Neuronal stem cell (in vitro differentiated cells): ENCODE results near the gene BAZ1B.
A peak's percentile ranks its signal among the peaks of the same experiment; 100 is the strongest.
"Not testable (repeated sequence)": the region's sequence is repeated elsewhere in the genome, so short reads cannot be mapped to it uniquely, and the experiment has no call there.

Experiments
- DNase-seq: peaks from one replicate; pipeline ENCODE4 v3.0.0-alpha.2; 2013; ENCODE audit warnings: low spot score
- H2AFZ ChIP-seq: one replicate; pipeline ENCODE4 v1.6.1; 2013; ENCODE audit warnings: mild to moderate bottlenecking, low read length, inconsistent platforms
- H2AK5ac ChIP-seq: 2 replicates; pipeline ENCODE4 v1.6.1; 2013; ENCODE audit warnings: low read depth, mild to moderate bottlenecking, inconsistent platforms, low read length, moderate library complexity, mixed read lengths
- H2BK120ac ChIP-seq: 2 replicates; pipeline ENCODE4 v1.6.1; 2013; ENCODE audit warnings: low read depth, mild to moderate bottlenecking, inconsistent platforms, low read length, moderate library complexity, mixed read lengths
- H2BK12ac ChIP-seq: one replicate; pipeline ENCODE4 v1.6.1; 2013; ENCODE audit warnings: low read length, inconsistent platforms
- H2BK15ac ChIP-seq: 2 replicates; pipeline ENCODE4 v1.6.1; 2013; ENCODE audit warnings: mild to moderate bottlenecking, low read length, inconsistent platforms, mixed read lengths
- H2BK5ac ChIP-seq: one replicate; pipeline ENCODE4 v1.6.1; 2013; ENCODE audit warnings: inconsistent platforms, mild to moderate bottlenecking, low read length, moderate library complexity
- H3K14ac ChIP-seq: one replicate; pipeline ENCODE4 v1.6.1; 2013; ENCODE audit warnings: low read length, inconsistent platforms
- H3K18ac ChIP-seq: 2 replicates; pipeline ENCODE4 v1.6.1; 2013; ENCODE audit warnings: low read length, inconsistent platforms
- H3K23ac ChIP-seq: 2 replicates; pipeline ENCODE4 v1.6.1; 2013; ENCODE audit warnings: low read depth, mild to moderate bottlenecking, mixed read lengths, low read length, inconsistent platforms; ENCODE audit not compliant: poor library complexity
- H3K27ac ChIP-seq: replicated peaks from 3 replicates; pipeline ENCODE4 v1.5.1; 2013; ENCODE audit warnings: low read length, inconsistent platforms
- H3K27me3 ChIP-seq, 3 experiments: 2 replicates each; pipeline ENCODE4 v1.6.1; 2013; ENCODE audit warnings: low read length in 3 of 3, mild to moderate bottlenecking in 2 of 3, inconsistent platforms in 1 of 3, low read depth in 1 of 3, mixed read lengths in 1 of 3, moderate library complexity in 1 of 3; ENCODE audit not compliant: control insufficient read depth in 3 of 3, insufficient read depth in 3 of 3
- H3K36me3 ChIP-seq, 2 donors: replicated peaks in 1 of 2; 2 replicates each; pipeline ENCODE4 v1.6.1; 2013; ENCODE audit warnings: low read length in 2 of 2; ENCODE audit not compliant: control insufficient read depth in 2 of 2, insufficient read depth in 2 of 2
- H3K4ac ChIP-seq: 2 replicates; pipeline ENCODE4 v1.6.1; 2013; ENCODE audit warnings: inconsistent platforms, mild to moderate bottlenecking, low read length, moderate library complexity
- H3K4me1 ChIP-seq, 2 donors: 1 replicate in 1 of 2; 2 replicates in 1 of 2; pipeline ENCODE4 v1.6.1; 2013; ENCODE audit warnings: low read length in 2 of 2, low read depth in 1 of 2; ENCODE audit not compliant: control insufficient read depth in 2 of 2, insufficient read depth in 1 of 2
- H3K4me2 ChIP-seq: one replicate; pipeline ENCODE4 v1.6.1; 2013; ENCODE audit warnings: mild to moderate bottlenecking, low read length, inconsistent platforms; ENCODE audit not compliant: insufficient read depth, poor library complexity, severe bottlenecking
- H3K4me3 ChIP-seq, 2 donors: 2 replicates each; pipeline ENCODE4 v1.5.1; 2013; ENCODE audit warnings: low read length in 2 of 2, mild to moderate bottlenecking in 2 of 2, inconsistent platforms in 1 of 2, moderate library complexity in 1 of 2
- H3K79me1 ChIP-seq: one replicate; pipeline ENCODE4 v1.6.1; 2013; ENCODE audit warnings: low read depth, mild to moderate bottlenecking, inconsistent platforms, low read length, moderate library complexity
- H3K9ac ChIP-seq: one replicate; pipeline ENCODE4 v1.6.1; 2013; ENCODE audit warnings: mild to moderate bottlenecking, low read depth, low read length, inconsistent platforms; ENCODE audit not compliant: poor library complexity
- H3K9me3 ChIP-seq, 2 donors: replicated peaks in 1 of 2; 2 replicates each; pipeline versions ENCODE3 to v1.6.1; 2013; ENCODE audit warnings: low read length in 2 of 2, mild to moderate bottlenecking in 2 of 2, inconsistent platforms in 1 of 2, low read depth in 1 of 2, mixed read lengths in 1 of 2, moderate library complexity in 1 of 2; ENCODE audit not compliant: control insufficient read depth in 2 of 2, insufficient read depth in 1 of 2
- H4K8ac ChIP-seq: one replicate; pipeline ENCODE4 v1.6.1; 2013; ENCODE audit warnings: low read depth, mild to moderate bottlenecking, inconsistent platforms, low read length, moderate library complexity
- H4K91ac ChIP-seq: one replicate; pipeline ENCODE4 v1.6.1; 2013; ENCODE audit warnings: low read length, low read depth, mild to moderate bottlenecking, inconsistent platforms; ENCODE audit not compliant: poor library complexity
- WGBS, 2 donors: extraction: QIAGEN DNeasy Blood & Tissue Kit; methylation state at CpG; one replicate each; pipeline ENCODE4 v1.1.7; 2013; ENCODE audit warnings: missing lambda C conversion rate in 2 of 2, mixed read lengths in 1 of 2; ENCODE audit not compliant: insufficient read length in 2 of 2, insufficient replicate concordance in 1 of 2; ENCODE audit errors: extremely low coverage in 2 of 2; 5-methylcytosine and 5-hydroxymethylcytosine counted together

The BAZ1B gene

DNA sequence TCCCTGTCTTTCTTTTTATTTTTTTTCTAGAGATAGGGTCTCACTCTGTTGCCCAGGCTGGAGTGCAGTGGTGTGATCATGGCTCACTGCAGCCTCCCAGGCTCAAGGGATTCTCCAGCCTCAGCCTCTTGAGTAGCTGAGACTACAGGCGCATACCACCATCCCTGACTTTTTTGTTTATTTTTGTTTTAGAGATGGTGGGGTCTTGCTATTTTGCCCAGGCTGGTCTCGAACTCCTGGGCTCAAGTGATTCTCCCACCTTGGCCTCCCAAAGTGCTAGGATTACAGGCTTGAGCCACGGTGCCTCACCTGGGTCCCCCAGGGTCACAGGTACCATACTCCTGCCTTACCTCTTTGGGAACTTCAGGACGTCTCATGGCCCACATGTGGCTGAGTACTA is 91.6 kb downstream of the BAZ1B start:
- not testable (repeated sequence) for H3K4ac ChIP-seq, H3K23ac ChIP-seq, H3K36me3 ChIP-seq, H3K79me1 ChIP-seq, H2AFZ ChIP-seq, DNase-seq, H3K9ac ChIP-seq, H3K14ac ChIP-seq, H3K4me2 ChIP-seq, H4K8ac ChIP-seq
- peaks cover 5 to 11% of the 10 kb centered on the region in 2 donors for H3K9me3 ChIP-seq
- peak overlapping the region; percentile 91 for H3K18ac ChIP-seq
- H3K27ac ChIP-seq = peak overlapping the region; percentile 33
- peak overlapping the region; percentile 98 for H2BK12ac ChIP-seq
- H2AK5ac ChIP-seq = peak overlapping the region; percentile 44
- H2BK15ac ChIP-seq = peak overlapping the region; percentile 91
- H3K4me1 ChIP-seq = peaks cover 23 to 29% of the 10 kb centered on the region in 2 donors
- peak overlapping the region; percentile 40 for H2BK5ac ChIP-seq
- peaks cover 0 to 12% (median 0%) of the 10 kb centered on the region in 3 experiments for H3K27me3 ChIP-seq
- no CpG with 5 or more reads among the region's 4 CpGs for WGBS, 2 donors
- peak overlapping the region; percentile 32 for H2BK120ac ChIP-seq
- peak overlapping the region; percentile 85 for H4K91ac ChIP-seq
- H3K4me3 ChIP-seq = peak overlapping the region in 1 of 2 donors; percentile 7

DNA sequence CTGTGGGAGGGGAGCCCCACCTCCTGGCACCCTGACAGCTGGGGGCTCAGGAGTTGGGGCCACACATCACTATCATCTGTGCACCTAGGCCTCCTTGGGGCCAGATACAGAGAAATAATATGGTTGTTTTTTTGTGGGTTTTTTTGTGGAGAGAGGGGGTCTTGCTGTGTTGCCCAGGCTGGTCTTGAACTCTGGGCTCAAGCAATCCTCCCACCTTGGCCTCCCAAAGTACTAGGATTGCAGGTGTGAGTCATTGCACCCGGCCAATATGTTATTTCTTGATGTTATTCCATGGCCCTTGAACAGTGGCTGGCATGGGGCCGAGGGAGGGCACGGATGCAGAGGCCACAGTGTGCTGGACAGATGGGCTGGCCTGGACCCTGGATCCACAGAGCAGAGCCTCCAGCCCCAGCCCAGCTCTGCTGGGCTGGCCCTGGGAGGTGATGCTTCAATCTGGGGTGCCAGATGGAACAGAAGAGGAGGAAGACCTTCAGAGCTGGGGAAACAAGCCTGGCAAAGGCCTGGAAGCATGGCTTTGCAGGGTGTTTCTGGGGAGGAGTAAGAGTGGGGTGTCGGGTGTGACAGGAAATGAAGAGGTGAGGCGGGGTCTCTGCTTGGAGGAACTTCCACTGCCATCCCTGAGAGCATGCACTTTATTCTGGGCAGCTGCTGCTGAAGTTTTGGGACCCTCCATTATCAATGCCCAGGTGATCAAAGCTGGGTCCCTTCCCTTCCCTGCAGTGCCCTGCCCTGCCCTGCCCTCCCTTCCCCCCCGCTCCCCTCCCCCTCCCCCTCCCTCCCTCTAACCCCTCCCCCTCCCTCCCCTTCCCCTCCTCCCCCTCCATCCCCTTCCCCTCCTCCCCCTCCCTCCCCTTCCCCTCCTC is 92.2 kb downstream of the BAZ1B start:
- peak overlapping the region; percentile 6 for H2AK5ac ChIP-seq
- no peak overlapping the region for H3K4me3 ChIP-seq
- H3K79me1 ChIP-seq = no peaks in the 10 kb centered on the region
- H3K23ac ChIP-seq = no peak overlapping the region
- H2BK120ac ChIP-seq = no peak overlapping the region
- no peak overlapping the region for H4K91ac ChIP-seq
- WGBS, 2 donors = no CpG with 5 or more reads among the region's 6 CpGs
- no peak overlapping the region for H3K14ac ChIP-seq
- peak overlapping the region; percentile 58 for H3K4me2 ChIP-seq
- H3K9ac ChIP-seq = no peak overlapping the region
- H3K18ac ChIP-seq = peak overlapping the region; percentile 96
- H4K8ac ChIP-seq = no peak overlapping the region
- H3K27ac ChIP-seq = peak overlapping the region; percentile 29
- H2BK12ac ChIP-seq = peak overlapping the region; percentile 86
- H2BK5ac ChIP-seq = peak overlapping the region; percentile 93
- no peak overlapping the region for H3K4ac ChIP-seq
- DNase-seq = no peak
- H2BK15ac ChIP-seq = peak overlapping the region; percentile 35
- H3K36me3 ChIP-seq = no peaks in the 10 kb centered on the region
- peaks cover 0 to 9% (median 0%) of the 10 kb centered on the region in 3 experiments for H3K27me3 ChIP-seq
- H3K9me3 ChIP-seq = peaks cover 3 to 9% of the 10 kb centered on the region in 2 donors
- H2AFZ ChIP-seq = peak overlapping the region; percentile 40
- peaks cover 23 to 28% of the 10 kb centered on the region in 2 donors for H3K4me1 ChIP-seq

DNA sequence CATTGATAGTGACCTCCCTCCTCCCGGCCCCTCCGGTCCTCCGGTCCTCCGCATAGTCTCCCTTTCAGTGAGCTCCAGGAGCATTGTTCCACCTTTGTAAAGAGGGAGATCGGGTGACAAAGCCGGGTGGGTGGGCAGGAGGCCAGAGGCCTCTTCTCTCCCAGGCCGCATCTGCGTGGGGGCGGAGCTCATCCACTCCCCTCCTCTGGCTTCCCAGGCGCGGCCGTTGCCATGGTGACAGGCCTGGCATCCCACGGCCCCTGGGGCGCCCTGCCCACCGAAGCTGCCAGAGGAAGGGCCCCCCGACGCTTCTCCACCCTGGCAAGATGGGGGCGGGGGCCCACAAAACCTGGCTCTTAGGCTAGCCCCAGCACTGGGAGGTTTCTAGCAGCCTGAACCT is 92.9 kb downstream of the BAZ1B start:
- H3K79me1 ChIP-seq = no peaks in the 10 kb centered on the region
- peak overlapping the region; percentile 99 for H3K18ac ChIP-seq
- peak overlapping the region; percentile 60 for H2AFZ ChIP-seq
- H2BK120ac ChIP-seq = peak overlapping the region; percentile 85
- WGBS, 2 donors = no CpG with 5 or more reads among the region's 18 CpGs
- peak; percentile 91 for DNase-seq
- peak overlapping the region; percentile 86 for H2BK12ac ChIP-seq
- H3K9me3 ChIP-seq = peaks cover 0 to 5% of the 10 kb centered on the region in 2 donors
- H3K4me2 ChIP-seq = peak overlapping the region; percentile 64
- peak overlapping the region; percentile 83 for H3K27ac ChIP-seq
- H3K14ac ChIP-seq = no peak overlapping the region
- peaks cover 0 to 3% (median 0%) of the 10 kb centered on the region in 3 experiments for H3K27me3 ChIP-seq
- peaks cover 23 to 30% of the 10 kb centered on the region in 2 donors for H3K4me1 ChIP-seq
- peak overlapping the region; percentile 47 for H3K4ac ChIP-seq
- H2AK5ac ChIP-seq = peak overlapping the region; percentile 27
- H3K36me3 ChIP-seq = no peaks in the 10 kb centered on the region
- H2BK5ac ChIP-seq = peak overlapping the region; percentile 93
- H4K91ac ChIP-seq = no peak overlapping the region
- peak overlapping the region in 1 of 2 donors; percentile 25 for H3K4me3 ChIP-seq
- no peak overlapping the region for H3K9ac ChIP-seq
- H3K23ac ChIP-seq = no peak overlapping the region
- peak overlapping the region; percentile 35 for H2BK15ac ChIP-seq
- H4K8ac ChIP-seq = no peak overlapping the region
